ENCODE results near the gene PCSK4.
A peak's percentile ranks its signal among the peaks of the same experiment; 100 is the strongest.

DNA sequence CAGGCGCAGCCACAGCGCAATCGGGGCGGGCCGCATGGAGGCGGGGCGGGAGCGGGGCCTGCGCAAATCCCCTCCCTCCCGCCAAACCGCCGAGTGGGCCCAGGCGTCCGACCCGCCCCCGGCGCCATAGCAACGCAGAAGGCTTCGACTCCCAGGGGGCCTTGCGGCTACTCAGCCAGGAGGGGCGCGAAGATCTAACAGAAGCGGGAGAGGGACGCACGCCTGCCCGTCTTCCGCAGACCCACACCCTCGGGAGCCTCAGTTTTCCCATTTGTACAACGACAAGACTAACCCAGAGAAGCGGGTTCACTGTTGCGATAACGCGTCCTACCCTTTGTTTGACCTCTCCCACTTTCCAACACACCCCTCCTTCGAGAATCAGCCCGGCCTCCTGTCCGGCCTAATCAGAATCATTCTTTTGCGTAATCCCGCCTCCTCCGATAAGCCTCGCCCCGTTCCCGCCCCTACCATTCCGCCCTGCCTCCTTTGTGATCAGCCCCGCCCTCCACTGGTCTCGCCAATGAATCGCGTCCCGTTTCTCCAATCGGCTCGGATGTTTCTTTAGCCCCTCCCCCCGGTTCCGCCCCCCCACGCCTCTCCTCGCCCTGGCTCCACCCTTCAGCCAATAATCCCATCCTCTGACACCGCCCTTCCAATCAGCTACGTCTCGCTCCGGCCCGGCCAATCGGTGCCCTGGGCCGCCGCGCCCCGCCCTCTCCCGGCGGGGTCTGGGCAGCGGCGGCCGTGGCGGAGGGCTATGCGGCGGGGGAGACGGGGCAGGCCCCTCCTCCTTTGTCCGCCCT lies at the start of gene PCSK4:
- TF ChIP-seq, protein P1, sequence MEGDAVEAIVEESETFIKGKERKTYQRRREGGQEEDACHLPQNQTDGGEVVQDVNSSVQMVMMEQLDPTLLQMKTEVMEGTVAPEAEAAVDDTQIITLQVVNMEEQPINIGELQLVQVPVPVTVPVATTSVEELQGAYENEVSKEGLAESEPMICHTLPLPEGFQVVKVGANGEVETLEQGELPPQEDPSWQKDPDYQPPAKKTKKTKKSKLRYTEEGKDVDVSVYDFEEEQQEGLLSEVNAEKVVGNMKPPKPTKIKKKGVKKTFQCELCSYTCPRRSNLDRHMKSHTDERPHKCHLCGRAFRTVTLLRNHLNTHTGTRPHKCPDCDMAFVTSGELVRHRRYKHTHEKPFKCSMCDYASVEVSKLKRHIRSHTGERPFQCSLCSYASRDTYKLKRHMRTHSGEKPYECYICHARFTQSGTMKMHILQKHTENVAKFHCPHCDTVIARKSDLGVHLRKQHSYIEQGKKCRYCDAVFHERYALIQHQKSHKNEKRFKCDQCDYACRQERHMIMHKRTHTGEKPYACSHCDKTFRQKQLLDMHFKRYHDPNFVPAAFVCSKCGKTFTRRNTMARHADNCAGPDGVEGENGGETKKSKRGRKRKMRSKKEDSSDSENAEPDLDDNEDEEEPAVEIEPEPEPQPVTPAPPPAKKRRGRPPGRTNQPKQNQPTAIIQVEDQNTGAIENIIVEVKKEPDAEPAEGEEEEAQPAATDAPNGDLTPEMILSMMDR (IDR thresholded peaks at IDR 0.05; ENCODE audit: extremely low read depth in 1 of 2, insufficient read depth in 1 of 2, low read depth in 1 of 2, low read length in 2 of 2) = no peak
- peak; percentile 8 for TF ChIP-seq POLR2A (IDR thresholded peaks at IDR 0.05; ENCODE audit: low read depth, low read length)
- TF ChIP-seq EZH2 (IDR thresholded peaks at IDR 0.05; ENCODE audit: borderline replicate concordance, low read depth, low read length, severe bottlenecking) = no peak

Measured in endothelial cell of umbilical vein (primary cell).